Activated naive CD4-positive, alpha-beta T cell treated with Interleukin-2 at 50 U/mL for 16 hours (primary cell): ENCODE results near the gene CA12.
"Not testable (repeated sequence)": the region's sequence is repeated elsewhere in the genome, so short reads cannot be mapped to it uniquely, and the experiment has no call there.

Source experiments
- DNase-seq: peaks from one replicate; pipeline ENCODE4 v3.0.0-alpha.2; 2020

CA12 gene

GRCh38 chr15:63332367-63333124 lies 49.1 kb downstream of the CA12 start:
- DNase-seq = no peak

DNA sequence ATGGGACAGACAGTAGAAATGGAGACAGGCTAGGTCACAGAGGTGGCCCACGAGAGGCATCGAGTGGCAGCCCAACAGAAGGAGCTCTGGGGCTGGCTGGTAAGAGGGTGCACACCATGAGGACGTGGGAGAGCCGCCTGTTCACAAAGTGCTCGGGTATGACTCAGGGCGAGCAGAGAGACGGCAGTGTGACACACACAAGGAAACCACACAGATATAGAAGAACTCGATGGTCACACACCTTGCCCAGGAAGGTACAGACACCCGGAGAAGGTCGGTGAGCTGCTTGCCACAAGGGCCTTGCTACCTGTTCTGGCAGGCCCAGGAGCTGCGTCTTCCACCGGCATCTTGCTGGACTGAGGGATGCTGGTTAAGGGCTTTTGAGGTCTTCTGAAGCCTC lies 50.2 kb downstream of the CA12 start:
- DNase-seq = no peak

DNA sequence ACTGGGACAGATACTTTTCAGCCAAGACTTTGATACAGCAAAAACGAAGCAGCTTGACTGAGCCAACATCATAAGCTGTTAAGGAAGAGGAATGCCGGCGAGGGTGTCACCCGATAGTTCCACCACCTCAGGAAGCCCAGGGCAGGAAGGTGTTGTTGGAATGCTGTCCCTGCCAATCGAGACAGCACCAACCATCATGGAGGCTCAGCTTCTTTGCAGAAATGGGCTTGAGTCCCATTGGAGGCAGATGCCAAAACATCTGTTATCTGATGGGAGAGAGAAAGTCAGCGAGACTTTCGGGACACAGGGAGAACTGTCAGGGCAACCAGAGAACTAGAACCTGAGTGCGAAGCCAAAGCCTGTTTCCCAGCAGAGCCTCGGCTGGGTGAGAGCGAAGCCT lies 50.7 kb downstream of the CA12 start:
- no peak for DNase-seq

DNA sequence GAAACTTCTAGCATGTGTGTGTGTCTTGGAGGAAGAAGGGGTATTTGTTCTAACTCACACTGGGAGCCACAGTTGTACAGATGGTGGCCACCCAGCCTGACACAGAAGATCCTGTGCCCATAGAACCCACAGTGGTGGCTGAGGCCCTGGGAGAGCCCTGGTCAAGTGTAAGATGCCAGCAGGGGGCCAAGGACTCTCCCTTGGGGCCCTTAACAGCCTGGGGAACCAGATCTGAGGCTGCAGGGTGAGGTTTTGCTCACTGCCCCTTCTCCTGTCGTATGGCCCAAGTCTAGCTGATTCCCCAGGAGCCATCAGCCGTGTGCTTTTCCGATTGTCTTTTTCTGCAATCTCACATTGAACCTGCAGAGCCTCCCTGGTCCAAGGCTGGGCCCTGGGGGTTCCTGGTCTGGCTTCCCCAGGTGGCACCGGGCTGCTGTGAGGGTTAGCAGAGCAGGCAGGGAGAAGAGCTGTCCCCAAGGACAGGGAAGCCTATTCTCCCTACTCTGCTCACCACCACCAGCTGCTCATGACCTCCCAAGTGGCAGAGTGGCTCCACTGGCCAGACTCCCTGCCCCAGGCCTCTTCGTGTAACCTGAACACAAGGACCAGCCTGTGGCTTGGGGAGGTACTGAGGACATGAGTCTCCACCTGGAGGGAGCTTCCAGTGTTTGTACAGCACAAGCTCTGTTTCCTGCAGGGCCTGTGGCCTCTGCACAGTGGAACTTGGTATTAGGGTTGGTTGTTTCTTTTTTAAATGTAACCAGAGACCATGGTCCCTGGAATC lies 51.9 kb downstream of the CA12 start:
- DNase-seq = no peak

- DNase-seq = no peak
Observed at GRCh38 chr15:63327648-63328421, 53.8 kb downstream of the CA12 start.

- DNase-seq = no peak
Observed at GRCh38 chr15:63324770-63325169, 56.9 kb downstream of the CA12 start.

DNA sequence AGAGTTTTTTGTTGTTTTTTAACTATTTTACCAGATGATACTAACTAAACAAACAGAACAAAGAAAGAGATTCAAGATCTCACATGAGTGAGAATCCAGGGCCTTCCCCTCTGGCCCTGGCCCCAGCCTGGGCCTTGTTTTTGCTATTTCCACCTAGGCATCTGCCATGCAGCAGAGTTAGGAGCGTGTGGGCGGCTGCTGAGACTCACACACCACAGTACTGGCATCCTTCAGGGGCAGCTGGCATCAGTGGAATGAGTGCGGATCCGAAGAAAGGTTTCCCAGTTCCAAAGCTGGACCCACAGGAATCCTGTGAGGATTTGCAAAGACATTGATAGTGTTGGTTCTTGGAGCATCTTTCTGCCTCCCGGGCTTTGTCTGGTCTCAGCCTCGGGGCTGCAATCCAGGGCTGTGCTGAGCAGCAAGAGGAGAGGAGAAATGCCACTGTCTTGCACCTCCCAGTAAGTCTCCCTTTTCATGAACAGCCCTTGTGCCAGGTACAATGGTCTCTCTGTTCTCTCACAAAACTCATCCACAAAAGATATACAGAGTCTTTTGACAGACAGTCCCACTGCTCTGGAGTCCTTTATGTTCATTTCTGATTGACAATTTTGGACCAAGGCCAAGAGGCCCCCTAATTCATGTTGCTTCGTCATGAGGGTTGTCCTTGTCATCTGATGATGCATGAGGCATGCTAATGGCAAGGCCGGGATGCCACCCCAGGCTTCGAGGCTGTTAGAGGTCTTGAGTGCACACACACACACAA lies 57.7 kb downstream of the CA12 start:
- no peak for DNase-seq

DNA sequence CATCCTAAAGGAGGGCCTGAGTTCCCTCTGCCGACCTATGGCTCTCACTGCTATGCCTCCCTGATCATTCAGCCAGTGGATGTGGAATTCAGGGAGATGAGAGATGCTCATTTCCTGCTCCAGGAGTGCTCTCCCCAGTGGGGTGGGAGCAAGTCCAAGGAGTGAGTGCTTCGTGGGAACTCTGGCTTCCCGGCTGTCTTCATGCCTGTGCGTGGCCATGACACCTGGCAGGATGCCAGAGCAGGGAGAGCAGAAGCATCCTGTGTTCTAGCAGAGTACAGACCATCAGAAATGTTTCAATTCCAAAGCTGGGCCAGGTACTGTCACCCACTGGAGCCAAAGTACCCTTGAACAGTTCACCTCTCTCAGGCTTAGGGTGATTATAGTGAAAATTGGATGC lies 59.1 kb downstream of the CA12 start:
- no peak for DNase-seq

- DNase-seq = no peak
Observed at GRCh38 chr15:63321462-63321861, 60.2 kb downstream of the CA12 start.

- not testable (repeated sequence) for DNase-seq
Observed at GRCh38 chr15:63320981-63321380, 60.7 kb downstream of the CA12 start.

GRCh38 chr15:63320446-63320845 lies 61.2 kb downstream of the CA12 start:
- DNase-seq = not testable (repeated sequence)

DNA sequence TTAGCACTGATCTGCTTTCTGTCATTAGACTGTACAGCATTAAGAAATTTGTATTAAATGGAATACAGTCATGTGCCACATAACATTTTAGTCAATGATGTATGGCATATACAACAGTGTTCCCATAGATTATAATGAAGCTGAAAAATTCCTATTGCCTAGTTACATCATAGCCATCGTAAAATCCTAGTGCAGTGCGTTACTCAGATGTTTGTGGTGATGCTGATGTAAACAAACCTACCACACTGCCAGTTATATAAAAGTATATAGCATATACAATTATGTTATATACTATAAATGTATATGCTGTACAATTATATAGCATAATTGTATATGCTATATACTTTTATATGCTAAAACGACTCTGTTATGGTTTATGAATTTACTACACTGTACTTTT lies 62.6 kb downstream of the CA12 start:
- no peak for DNase-seq

DNA sequence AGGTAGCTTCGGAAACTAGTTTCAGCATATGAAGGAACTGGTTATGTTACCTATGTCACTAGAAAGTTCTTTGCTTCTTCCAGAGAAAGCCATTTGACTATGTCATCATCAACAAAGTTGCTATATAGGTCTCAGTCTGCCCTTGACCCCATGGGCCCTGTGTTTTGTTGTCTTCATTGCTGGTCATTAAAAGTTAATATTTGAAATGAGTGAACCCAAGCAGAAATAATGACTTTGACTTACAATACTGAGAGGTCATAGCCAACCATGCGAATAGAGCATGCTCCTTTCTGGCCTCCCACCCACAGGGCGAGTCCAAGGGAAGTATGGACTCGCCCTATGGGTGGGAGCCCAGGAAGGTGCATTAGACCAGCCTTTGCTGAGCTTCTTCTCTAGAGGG lies 63.3 kb downstream of the CA12 start:
- no peak for DNase-seq

DNA sequence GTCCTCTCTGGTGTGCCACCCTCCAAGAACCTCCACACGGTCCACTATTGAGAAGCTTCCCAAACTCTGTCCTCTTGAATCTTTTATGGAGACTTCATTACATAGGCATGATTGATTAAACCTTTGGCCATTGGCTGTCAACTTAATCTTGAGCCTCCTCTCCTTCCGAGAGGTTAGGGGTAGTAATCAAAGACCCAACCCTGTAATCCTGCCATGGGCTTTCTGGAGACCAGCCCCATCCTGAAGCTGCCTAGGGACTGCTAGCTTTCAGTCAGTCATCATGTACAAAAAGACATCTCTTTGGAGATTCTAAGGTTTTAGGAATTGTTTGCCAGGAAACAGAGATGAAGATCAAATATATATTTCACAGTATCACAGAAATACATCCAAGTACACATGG lies 67.2 kb downstream of the CA12 start:
- DNase-seq = no peak

GRCh38 chr15:63313825-63314224 lies 67.8 kb downstream of the CA12 start:
- no peak for DNase-seq

- no peak for DNase-seq
Observed at GRCh38 chr15:63312286-63312685, 69.4 kb downstream of the CA12 start.

DNA sequence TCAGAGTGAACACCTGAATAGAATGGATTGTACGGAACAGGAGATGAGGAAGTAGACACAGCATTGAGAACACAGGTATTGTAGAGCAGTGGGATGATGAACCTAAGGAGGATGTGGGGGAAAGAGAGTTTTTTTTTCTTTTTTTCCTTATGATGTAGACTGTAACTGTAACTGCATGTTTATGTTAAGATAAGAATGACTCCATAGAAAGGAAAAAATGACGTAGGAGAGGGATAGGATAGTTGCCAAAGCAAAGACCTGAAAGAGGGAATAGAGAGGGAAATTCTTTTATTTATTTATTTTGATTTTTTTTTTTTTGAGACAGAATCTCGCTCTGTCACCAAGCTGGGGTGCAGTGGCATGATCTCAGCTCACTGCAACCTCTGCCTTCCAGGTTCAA lies 71.0 kb downstream of the CA12 start:
- DNase-seq = no peak

DNA sequence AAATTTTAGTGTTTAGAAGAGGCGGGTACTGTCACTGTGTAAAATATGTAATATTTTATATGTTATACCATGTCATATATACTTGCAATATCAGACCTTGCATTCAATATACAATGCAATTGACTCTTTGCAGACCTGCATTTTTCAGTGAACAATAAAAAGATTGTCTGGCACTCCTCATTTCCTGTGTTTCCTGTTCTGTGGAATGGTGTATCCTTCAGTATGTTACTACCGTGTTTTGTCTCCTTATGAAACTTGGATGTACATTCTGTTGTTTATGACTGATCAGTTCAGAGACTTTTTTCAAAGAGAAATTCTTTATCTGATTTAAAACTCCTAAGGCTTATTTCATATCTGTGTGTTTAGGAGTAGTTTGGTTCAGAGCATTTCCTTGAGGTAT lies 72.7 kb downstream of the CA12 start:
- no peak for DNase-seq

GRCh38 chr15:63308491-63308890 lies 73.2 kb downstream of the CA12 start:
- no peak for DNase-seq

DNA sequence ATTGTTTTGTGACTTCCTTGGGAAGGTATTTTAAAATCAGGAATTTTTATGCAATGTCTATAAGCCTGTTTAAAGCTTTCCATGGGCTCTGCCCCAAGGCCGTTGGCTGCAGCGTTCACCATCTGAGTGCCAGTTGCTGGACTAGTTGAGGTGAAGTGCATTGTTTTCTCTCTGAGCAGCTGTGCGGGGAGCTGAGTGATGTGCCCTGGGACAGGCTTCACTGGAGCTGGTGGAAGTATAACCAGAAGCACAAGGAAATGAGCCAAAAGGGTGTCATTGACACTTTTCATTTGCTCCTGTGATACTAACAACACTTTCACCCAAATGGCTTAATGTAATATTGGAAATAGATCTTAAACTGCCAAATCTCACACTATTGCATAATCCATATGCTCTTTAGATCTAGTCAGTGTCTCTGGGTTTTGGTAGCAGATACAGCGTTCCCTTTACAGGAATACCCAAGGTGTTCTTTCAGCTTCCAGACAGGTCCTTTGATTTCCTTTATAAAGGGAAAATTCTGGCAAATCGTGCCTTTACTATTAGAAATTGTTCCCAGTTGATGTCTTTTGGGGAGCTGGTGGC lies 75.1 kb downstream of the CA12 start:
- no peak for DNase-seq

DNA sequence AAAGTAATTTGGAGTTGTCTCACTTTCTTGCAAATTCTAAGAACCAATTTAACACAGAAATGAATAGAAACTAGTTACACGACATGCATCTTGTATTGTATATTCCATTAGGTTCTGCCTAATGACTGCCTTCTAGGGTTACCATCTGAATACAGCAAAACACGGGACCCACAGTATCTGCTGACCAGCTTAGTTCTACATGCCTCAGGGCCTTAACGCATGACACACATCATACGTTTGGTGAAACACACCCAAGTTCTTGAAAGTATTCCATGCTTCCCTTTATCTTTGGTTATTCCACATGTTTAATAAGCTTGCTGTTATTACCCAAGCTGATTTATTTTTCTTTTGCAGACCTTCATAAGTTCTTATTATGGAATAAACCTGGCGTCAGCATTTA lies 76.4 kb downstream of the CA12 start:
- no peak for DNase-seq

DNA sequence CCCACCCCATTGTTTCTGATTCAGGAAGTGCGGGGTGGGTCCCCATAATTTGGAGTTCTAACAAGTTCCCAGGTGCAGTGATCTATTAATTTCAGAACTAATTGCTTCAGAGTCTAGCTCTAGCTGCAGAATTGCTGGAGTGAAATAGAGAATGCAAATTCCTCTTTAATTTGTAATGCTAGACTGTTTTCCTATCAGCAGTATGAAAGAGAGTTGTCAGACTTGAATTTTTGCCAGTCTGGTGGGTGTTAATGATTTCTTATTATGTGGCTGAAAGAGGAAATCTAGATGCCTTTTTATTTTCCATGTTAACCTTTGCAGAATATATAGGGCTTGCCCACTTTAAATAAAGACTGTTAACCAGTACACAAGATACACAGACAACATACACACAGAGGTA lies 80.6 kb downstream of the CA12 start:
- DNase-seq = no peak
